GM10266 (cell line): ENCODE measurements around the gene RALGAPB.

Experiments
- DNase-seq: peaks from one replicate; pipeline ENCODE4 v3.0.0; 2012; ENCODE audit errors: extremely low spot score
- CTCF ChIP-seq: IDR thresholded peaks from 2 replicates; pipeline ENCODE4 v1.5.1; 2012; ENCODE audit warnings: mild to moderate bottlenecking, low read depth; ENCODE audit not compliant: control insufficient read depth, insufficient read depth; ENCODE audit errors: missing control alignments

The RALGAPB gene

GRCh38 chr20:38536310-38536709 is 63.7 kb downstream of the RALGAPB start:
- TF ChIP-seq CTCF, result no peak

GRCh38 chr20:38537176-38537575 is 64.5 kb downstream of the RALGAPB start:
- no peak for TF ChIP-seq CTCF
- DNase-seq, result no peak

More at GRCh38 chr20:38536310-38536709, 63.7 kb downstream of the RALGAPB start:
- no peak for DNase-seq

GRCh38 chr20:38538789-38539188 is 66.1 kb downstream of the RALGAPB start:
- no peak for TF ChIP-seq CTCF
- DNase-seq, result no peak

- DNase-seq, result no peak
- TF ChIP-seq CTCF, result no peak
Measured at GRCh38 chr20:38543014-38543906, 70.6 kb downstream of the RALGAPB start.

- TF ChIP-seq CTCF, result no peak
- DNase-seq, result no peak
Measured at GRCh38 chr20:38545771-38546170, 73.1 kb downstream of the RALGAPB start.

GRCh38 chr20:38547288-38548085 is 74.8 kb downstream of the RALGAPB start:
- no peak for TF ChIP-seq CTCF
- DNase-seq, result no peak

GRCh38 chr20:38548356-38549083 is 75.9 kb downstream of the RALGAPB start:
- TF ChIP-seq CTCF, result no peak
- DNase-seq, result no peak
